Esophagus muscularis mucosa (tissue), 4 donors: ENCODE results near the gene HELZ. TPM values are rescaled to one million over a fixed set of nuclear protein-coding genes. Genes with fewer than 3 reads are reported as not detected.
A peak's percentile ranks its signal among the peaks of the same experiment; 100 is the strongest.

Experiments used
- DNase-seq: peaks from one replicate; pipeline ENCODE4 v3.0.0-alpha.2; 2017; ENCODE audit errors: extremely low spot score
- H3K27ac ChIP-seq, 4 donors: fragments of 200-600 bp; sonication (generic); replicated peaks in 1 of 4; 1 replicate in 3 of 4; 2 replicates in 1 of 4; pipeline ENCODE4 v1.5.1; 2016 to 2019; ENCODE audit warnings: mild to moderate bottlenecking in 1 of 4
- H3K27me3 ChIP-seq, 4 donors: fragments of 200-600 bp; sonication (generic); one replicate each; pipeline versions ENCODE4 v1.5.1 to v1.6.0; 2016 to 2019
- H3K36me3 ChIP-seq, 4 donors: fragments of 200-600 bp; sonication (generic); one replicate each; pipeline ENCODE4 v1.5.1; 2016 to 2019
- H3K4me1 ChIP-seq, 4 donors: fragments of 200-600 bp; sonication (generic); one replicate each; pipeline ENCODE4 v1.5.1; 2016 to 2019
- H3K4me3 ChIP-seq, 4 donors: fragments of 200-600 bp; sonication (generic); 1 replicate in 2 of 4; 2 replicates in 2 of 4; pipeline ENCODE4 v1.5.1; 2016 to 2019; ENCODE audit warnings: mild to moderate bottlenecking in 4 of 4, moderate library complexity in 1 of 4
- H3K9me3 ChIP-seq, 4 donors: fragments of 200-600 bp; sonication (generic); 1 replicate in 3 of 4; 2 replicates in 1 of 4; pipeline ENCODE4 v1.5.1; 2016 to 2019
- EP300 ChIP-seq: sonication (generic); formaldehyde crosslinking; IDR thresholded peaks from one replicate; pipeline ENCODE4 v1.6.1; 2017; ENCODE audit warnings: antibody characterized with exemption
- POLR2A ChIP-seq: fragments of 450-650 bp; IDR thresholded peaks from one replicate; pipeline ENCODE4 v1.6.1; 2017; ENCODE audit warnings: antibody characterized with exemption, moderate library complexity, mild to moderate bottlenecking, low read depth
- POLR2AphosphoS5 ChIP-seq, 2 donors: sonication (generic); formaldehyde crosslinking; IDR thresholded peaks; one replicate each; pipeline ENCODE4 v1.6.1; 2017; ENCODE audit warnings: antibody characterized with exemption in 2 of 2
- WGBS: methylation state at CpG from one replicate; pipeline ENCODE4 v1.1.5; 2018; 5-methylcytosine and 5-hydroxymethylcytosine counted together
- intact Hi-C: fragments of 100-400 bp; cut with DNase I; formaldehyde crosslinking; loops from one replicate; pipeline ENCODE4 v1.15.1; 2023
- total RNA-seq, 4 donors: library from RNA; depleted of rRNA; stranded (reverse); fragments of >200 nt; gene quantifications; one replicate each; pipeline versions ENCODE4 v1.1.0 to v1.2.1, GENCODE V29; 2016
- TF ChIP-seq, protein P1 (sequence below), 3 experiments: fragments of 200-600 bp in 2 of 3; fragments of 450-650 bp in 1 of 3; sonication (generic) in 2 of 3; IDR thresholded peaks; one replicate each; pipeline ENCODE4 v1.5.1; 2017 to 2019; ENCODE audit warnings: antibody characterized with exemption in 3 of 3, mild to moderate bottlenecking in 2 of 3, moderate library complexity in 1 of 3

Gene HELZ
- total RNA-seq, 4 donors from 2014 or later = 35.0 to 62.3 (median 45.8) TPM

DNA sequence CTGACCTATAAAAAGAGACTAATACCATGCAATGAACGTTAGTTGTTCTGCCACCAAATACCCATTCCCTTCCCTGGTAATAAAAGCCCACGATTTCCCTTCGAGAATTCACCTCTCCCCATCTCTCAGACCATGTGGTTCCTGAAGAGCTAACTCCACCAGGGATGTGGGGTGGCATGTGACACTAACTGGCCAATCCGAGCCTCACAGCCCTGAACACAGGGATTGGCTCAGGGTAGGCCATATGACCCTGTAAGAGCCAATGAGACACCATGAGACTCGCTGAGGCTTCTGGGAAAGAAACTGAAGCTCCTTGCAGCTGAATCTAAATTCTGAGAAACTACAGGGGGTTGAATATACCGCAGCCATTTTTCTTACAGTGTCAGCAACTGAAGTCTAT is 21.1 kb downstream of the HELZ start:
- intact Hi-C loops = no loop called here
- TF ChIP-seq POLR2AphosphoS5 (IDR thresholded peaks at IDR 0.05) (no peak), POLR2A (no peak), EP300 (no peak)
- TF ChIP-seq, protein P1, sequence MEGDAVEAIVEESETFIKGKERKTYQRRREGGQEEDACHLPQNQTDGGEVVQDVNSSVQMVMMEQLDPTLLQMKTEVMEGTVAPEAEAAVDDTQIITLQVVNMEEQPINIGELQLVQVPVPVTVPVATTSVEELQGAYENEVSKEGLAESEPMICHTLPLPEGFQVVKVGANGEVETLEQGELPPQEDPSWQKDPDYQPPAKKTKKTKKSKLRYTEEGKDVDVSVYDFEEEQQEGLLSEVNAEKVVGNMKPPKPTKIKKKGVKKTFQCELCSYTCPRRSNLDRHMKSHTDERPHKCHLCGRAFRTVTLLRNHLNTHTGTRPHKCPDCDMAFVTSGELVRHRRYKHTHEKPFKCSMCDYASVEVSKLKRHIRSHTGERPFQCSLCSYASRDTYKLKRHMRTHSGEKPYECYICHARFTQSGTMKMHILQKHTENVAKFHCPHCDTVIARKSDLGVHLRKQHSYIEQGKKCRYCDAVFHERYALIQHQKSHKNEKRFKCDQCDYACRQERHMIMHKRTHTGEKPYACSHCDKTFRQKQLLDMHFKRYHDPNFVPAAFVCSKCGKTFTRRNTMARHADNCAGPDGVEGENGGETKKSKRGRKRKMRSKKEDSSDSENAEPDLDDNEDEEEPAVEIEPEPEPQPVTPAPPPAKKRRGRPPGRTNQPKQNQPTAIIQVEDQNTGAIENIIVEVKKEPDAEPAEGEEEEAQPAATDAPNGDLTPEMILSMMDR (IDR thresholded peaks at IDR 0.05) = no peak
- WGBS = 93% methylated on average over 6 of the region's 6 CpGs
- peaks cover 8 to 56% (median 41%) of the 10 kb centered on the region in 4 donors for H3K4me1 ChIP-seq
- H3K27me3 ChIP-seq = no peaks in the 10 kb centered on the region
- no peaks in the 10 kb centered on the region for H3K9me3 ChIP-seq
- no peaks in the 10 kb centered on the region for H3K36me3 ChIP-seq
- H3K4me3 ChIP-seq = no peak overlapping the region
- DNase-seq = no peak
- no peak overlapping the region for H3K27ac ChIP-seq

DNA sequence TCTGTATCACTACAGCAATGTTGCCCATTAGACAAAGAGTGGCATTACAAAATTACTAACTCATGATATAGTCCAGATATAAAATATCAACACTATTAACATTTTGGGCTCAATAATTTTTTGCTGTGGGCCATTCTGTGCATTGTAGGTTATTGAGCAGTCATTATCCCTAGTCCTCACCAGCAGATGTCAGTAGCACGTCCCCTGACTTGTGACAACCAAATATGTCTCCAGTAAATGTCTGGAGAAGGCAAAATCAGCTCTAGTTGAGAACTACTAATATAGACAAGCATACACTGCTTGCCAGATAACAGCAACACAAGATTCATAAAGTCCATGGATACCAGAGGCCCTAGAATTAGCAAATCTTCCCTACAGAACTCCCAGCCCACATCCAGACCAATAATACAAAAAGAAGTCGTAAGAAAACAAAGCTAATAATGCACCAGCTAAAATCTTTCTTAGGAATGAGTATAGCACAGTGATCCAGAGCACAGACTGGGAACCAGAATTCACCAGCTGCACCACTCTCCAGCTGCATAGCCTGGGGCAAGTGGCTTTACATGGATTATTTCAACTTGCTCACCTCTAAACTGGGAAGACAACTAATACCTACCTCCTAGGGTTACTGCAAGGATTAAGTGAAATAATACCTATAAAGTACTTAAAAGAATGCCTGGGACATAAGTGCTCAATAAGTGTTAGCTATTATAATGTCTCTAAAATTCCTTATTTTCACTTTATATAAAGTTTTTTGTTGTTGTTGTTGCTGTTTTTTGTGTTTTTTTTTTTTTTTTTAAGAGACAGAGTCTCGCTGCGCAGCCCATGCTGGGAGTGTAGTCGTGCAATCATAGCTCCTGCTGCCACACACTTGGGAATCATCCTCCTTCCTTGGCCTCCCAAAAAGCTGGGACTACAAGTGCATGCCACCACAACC is 23.7 kb downstream of the HELZ start:
- Histone ChIP-seq H3K36me3 (peaks cover 4 to 25% (median 14%) of the 10 kb centered on the region in 4 donors), H3K27me3 (no peaks in the 10 kb centered on the region), H3K27ac (no peak overlapping the region), H3K4me3 (no peak overlapping the region), H3K4me1 (peaks cover 3 to 45% (median 29%) of the 10 kb centered on the region in 4 donors), H3K9me3 (no peaks in the 10 kb centered on the region)
- 88% methylated on average over 5 of the region's 5 CpGs for WGBS
- no peak for DNase-seq
- TF ChIP-seq, protein P1 (IDR thresholded peaks at IDR 0.05) = peak in 2 of 3 experiments; percentile 13 to 56
- TF ChIP-seq POLR2AphosphoS5 (IDR thresholded peaks at IDR 0.05) = no peak
- no peak for TF ChIP-seq EP300
- intact Hi-C loops = no loop called here

DNA sequence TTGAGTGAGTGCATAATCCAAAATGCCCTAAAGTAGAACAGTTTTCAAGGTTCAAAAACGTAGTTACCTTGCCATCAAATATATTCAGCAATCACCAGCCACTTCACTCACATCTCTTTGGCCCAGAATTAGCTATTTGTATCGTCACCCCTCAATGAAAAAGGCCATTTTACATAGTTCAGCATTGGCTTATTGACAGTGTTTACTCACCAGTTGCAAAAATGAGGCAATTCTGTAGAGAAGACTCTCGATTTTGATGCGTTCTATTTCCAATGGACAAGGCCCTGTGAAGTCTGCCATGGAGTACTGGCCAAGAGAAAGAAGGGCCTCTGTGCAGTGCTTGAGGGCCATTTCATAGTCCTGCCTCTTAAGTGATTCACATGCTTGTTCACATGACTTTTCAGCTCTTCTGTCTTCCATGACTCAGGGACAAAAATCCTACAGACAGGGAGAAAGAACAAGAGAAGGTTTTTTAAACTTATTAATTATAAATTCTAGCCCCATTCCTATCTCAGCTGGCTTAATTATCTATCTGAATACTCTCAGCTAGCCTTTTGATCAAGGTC is 26.5 kb downstream of the HELZ start:
- peaks cover 6 to 53% (median 32%) of the 10 kb centered on the region in 4 donors for H3K4me1 ChIP-seq
- DNase-seq = no peak
- H3K9me3 ChIP-seq = no peaks in the 10 kb centered on the region
- no peak overlapping the region for H3K4me3 ChIP-seq
- intact Hi-C loops = no loop called here
- TF ChIP-seq POLR2A = no peak
- no peak for TF ChIP-seq POLR2AphosphoS5 (IDR thresholded peaks at IDR 0.05)
- no peak overlapping the region for H3K27ac ChIP-seq
- no peaks in the 10 kb centered on the region for H3K27me3 ChIP-seq
- peaks cover 4 to 37% (median 22%) of the 10 kb centered on the region in 4 donors for H3K36me3 ChIP-seq
- WGBS = 94% methylated on average over 4 of the region's 4 CpGs

DNA sequence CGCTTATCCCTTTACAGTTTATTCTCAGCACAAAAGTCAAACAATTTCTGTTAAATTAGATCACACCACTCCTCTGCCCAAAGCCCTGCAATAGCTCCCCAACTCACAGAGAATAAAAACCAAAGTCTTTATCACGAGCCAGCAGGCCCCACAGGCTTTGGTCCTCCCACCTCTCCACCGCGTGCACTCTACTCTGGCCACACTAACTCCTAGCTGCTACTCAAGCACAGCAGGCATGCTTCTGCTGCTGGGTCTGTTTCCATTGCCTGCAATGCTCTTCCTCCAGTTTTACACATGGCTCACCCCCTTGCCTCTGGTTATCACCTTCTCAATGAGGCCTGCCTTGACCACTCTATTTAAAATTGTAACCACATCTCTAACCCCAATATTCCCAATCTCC is 27.6 kb downstream of the HELZ start:
- TF ChIP-seq POLR2A (no peak), EP300 (no peak), POLR2AphosphoS5 (IDR thresholded peaks at IDR 0.05) (no peak)
- TF ChIP-seq, protein P1 (IDR thresholded peaks at IDR 0.05) = no peak
- Histone ChIP-seq H3K27ac (no peak overlapping the region), H3K4me3 (no peak overlapping the region), H3K36me3 (peaks cover 4 to 37% (median 22%) of the 10 kb centered on the region in 4 donors), H3K27me3 (no peaks in the 10 kb centered on the region), H3K9me3 (no peaks in the 10 kb centered on the region), H3K4me1 (peaks cover 12 to 64% (median 42%) of the 10 kb centered on the region in 4 donors)
- no peak for DNase-seq
- intact Hi-C loops = no loop called here
- WGBS = 97% methylated on average over 4 of the region's 4 CpGs

DNA sequence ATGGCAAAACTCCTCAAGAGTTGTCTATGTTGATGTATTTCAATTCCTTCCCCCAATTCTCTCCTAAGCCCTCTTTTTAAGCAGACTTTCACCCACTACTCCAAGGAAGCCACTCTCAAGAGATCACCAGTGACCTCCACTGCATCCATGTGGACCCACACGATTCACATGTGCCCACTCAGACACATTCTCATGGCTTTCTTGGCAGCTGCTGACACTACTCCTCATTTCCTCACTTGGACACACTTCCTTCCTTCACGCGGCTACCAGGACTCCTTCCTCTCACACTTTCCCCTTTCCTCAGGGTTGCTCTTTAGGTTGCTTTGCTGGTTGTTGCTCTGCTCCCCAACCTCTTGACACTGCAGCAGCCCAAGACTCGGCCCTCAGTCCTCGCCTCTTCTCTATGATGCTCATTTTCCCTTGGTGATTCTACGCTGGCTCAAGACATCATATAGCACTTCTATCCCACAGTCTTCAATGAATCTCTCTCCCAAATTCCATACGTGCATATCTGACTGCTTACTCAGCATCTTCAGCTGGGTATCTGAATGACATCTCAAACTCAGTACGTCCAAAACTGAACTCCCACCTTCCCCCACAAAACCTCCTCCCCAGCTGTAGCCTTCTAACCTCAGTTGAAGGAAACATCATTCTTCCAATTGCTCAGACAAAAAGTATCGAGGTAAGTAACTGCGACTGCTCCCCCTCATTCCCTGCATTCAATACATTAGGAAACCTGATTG is 28.2 kb downstream of the HELZ start:
- H3K27ac ChIP-seq = no peak overlapping the region
- peaks cover 12 to 62% (median 46%) of the 10 kb centered on the region in 4 donors for H3K4me1 ChIP-seq
- no peak for DNase-seq
- H3K9me3 ChIP-seq = no peaks in the 10 kb centered on the region
- WGBS = 82% methylated on average over 10 of the region's 10 CpGs
- peaks cover 4 to 37% (median 22%) of the 10 kb centered on the region in 4 donors for H3K36me3 ChIP-seq
- intact Hi-C loops = no loop called here
- TF ChIP-seq POLR2AphosphoS5 (IDR thresholded peaks at IDR 0.05) (no peak), POLR2A (no peak), EP300 (no peak)
- TF ChIP-seq, protein P1 (IDR thresholded peaks at IDR 0.05) = no peak
- H3K4me3 ChIP-seq = no peak overlapping the region
- H3K27me3 ChIP-seq = no peaks in the 10 kb centered on the region
